IPS-11a (cell line): ENCODE results near the gene PSG5.
"Not testable (repeated sequence)": the region's sequence is repeated elsewhere in the genome, so short reads cannot be mapped to it uniquely, and the experiment has no call there.

Source experiments
- H3K4me3 ChIP-seq: one replicate; pipeline ENCODE4 v1.5.1; 2013; ENCODE audit warnings: low read depth, low read length, control low read depth

The PSG5 gene

DNA sequence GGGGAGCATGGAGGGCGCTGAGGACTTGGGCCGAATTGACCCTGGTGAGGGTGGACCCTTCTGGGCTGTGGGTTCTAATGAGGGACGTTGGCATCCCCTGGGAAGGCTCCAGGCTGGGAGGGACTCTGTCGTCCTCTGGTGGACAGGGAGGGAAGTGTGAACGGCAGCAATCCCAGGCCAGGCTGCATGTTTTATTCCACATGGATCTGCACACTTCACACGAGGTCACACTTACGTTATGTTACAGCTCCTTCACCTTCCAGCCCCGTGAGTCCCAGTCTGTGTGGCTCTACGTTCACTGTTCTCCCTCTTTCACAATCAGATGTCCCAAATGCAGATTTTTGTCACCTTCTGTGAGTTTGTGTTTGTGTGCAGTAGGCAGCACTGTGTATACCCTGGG is 1.8 kb upstream of the PSG5 start:
- not testable (repeated sequence) for H3K4me3 ChIP-seq

DNA sequence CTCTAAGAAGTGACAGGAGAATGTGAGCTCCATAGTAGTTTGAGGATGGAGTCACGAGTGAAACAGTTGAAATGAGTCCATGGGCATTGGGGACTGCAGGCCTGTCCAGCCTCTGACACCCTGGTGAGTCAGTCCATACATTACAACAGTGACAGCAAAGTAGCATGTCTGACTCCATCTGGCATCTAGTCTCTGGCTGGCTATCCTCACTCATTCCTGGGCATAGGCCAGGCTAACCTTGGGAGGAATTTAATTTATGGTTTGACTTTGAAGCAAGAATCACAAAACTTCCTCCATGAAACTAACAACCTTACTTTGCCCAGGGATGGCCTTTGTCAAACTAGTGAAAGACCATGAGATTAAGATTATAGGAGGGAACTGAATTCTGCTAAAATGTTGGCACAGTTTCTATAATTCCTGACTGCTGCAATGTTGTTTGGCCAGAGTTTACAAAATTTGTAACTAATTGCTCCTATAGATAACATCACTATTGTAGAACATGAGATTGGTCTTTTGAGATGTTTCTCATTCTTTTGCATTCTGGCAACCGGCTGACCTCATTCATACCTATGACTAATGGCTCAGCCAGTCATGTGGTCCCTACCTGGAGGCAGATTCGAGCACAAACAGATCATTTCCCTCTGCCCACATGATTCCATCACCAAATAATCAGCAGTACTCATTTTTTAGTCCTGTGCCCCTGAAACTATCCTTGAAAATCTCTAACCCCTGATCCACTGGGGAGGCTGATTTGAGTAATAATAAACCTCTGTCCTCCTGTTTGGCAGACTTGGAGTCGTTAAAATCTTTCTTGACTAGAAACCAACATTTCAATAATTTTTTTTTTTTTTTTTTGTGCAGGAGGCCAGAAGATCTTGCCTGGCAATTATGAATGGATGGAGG is 4.2 kb downstream of the PSG5 start:
- H3K4me3 ChIP-seq, result not testable (repeated sequence)

GRCh38 chr19:43179569-43180147 is 6.7 kb downstream of the PSG5 start:
- H3K4me3 ChIP-seq, result not testable (repeated sequence)

- H3K4me3 ChIP-seq, result not testable (repeated sequence)
These were observed 7.8 kb downstream of the PSG5 start for GRCh38 chr19:43178577-43178976.

DNA sequence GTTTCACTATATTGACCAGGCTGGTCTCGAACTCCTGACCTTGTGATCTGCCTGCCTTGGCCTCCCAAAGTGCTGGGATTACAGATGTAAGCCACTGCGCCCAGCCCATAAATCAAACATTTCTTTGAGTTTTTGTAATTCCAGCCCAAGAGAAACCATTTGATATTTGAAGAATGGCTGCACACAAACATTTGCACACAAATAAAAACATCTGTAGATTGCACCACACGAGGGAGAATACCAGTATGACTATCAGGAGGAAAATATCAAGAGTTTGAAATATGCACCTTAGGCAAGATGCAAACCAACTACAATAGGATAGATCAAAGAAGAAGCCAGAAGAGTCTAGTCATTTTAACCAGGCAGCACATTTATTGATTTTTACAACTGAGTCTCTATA is 20.4 kb downstream of the PSG5 start:
- not testable (repeated sequence) for H3K4me3 ChIP-seq

GRCh38 chr19:43163135-43163534 is 23.2 kb downstream of the PSG5 start:
- H3K4me3 ChIP-seq, result not testable (repeated sequence)

DNA sequence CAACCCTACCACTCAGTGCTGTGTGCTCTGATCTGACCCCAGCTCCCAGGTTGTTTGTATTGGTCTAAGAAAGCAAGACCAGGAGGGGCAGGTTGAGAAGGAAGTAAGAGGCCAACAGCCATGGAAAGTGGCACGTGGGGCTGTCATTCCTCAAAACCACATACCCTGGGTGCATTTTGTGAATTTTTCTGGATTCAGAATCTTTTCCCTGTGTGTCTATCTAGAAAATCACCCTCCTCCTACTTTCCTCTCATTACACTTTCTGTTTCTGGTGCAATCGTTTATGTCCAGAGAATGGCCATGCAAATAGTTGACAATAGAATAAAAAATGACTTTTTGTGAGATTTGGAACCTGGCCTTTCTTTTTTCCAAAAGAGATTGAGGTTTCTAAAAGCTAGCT is 24.1 kb downstream of the PSG5 start:
- not testable (repeated sequence) for H3K4me3 ChIP-seq

DNA sequence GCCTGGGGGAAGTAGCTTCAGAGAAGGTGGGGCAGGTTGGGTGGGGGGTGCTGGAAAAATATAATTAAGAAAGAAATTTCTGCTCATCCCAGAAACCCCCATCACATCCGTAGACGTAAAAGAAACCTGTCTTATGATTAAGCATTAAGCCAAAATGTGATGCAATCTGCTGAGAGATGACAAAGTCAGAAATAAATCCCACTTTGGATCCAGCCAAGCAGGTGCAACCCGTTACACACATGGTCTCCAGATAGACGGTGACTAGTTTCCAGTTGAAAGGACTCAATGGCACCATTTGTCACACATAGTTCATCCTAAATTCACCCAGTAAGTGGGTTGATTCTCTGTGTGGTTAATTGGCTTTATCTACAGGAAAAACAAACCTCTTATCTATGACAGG is 34.1 kb downstream of the PSG5 start:
- no peak overlapping the region for H3K4me3 ChIP-seq

DNA sequence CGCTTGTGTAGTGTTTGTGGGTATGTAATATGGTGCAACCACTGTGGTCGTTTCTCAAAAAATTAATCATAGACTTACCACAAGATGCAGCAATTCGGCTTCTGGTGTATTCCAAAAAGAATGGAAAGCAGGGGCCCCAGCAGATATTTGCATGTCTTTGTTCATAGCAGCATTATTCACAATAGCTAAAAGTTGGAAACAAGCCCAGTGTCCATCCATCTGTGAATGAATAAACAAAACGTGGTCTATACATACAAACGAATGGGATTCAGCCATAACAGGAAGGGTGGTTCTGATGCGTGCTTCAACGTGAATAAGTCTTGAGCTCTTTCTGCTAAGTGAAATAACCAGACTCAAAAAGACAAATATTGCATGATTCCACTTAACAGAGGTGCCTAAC is 36.5 kb downstream of the PSG5 start:
- H3K4me3 ChIP-seq, result not testable (repeated sequence)

DNA sequence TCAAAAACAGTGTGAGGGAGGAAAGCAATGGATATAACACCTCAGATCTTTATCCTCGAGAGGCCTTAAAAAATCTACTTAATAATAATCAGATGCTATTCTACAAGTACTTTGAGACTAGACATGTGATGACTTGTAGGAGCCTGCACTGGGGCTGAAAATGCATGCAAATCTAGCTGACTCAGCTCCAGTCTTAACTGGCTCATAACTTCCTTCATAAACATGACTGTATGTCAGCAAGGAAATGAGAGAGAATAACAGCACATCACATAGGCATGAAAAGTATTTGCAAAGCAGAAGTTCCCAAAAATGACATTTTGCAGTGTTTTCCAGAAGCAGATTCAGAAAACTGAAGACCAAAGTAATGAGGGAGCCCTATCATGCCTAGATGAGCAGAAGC is 38.1 kb downstream of the PSG5 start:
- no peak overlapping the region for H3K4me3 ChIP-seq

DNA sequence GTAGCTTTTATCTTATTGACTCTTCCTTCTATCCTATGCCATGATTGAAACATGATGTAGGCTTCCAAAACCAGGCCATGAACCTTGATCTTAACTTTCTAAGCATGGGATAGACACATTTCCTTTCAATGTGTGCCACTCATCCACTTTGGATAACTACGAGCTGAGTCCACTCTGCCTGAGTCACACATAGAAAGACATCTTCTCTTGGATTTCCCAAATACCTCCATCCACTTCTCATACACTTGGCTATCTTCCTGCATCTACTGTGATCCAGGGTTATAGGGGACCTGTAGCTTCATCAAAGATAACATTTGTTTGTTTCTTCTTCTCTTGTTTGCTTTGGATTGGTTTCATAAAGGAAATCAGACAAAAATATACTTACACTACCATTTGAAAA is 44.6 kb downstream of the PSG5 start:
- not testable (repeated sequence) for H3K4me3 ChIP-seq

GRCh38 chr19:43132696-43133095 is 53.6 kb downstream of the PSG5 start:
- H3K4me3 ChIP-seq, result no peak overlapping the region

GRCh38 chr19:43131281-43131842 is 55.0 kb downstream of the PSG5 start:
- H3K4me3 ChIP-seq, result not testable (repeated sequence)

- H3K4me3 ChIP-seq, result not testable (repeated sequence)
These were observed 57.1 kb downstream of the PSG5 start for GRCh38 chr19:43129197-43129596.

- not testable (repeated sequence) for H3K4me3 ChIP-seq
These were observed 59.0 kb downstream of the PSG5 start for GRCh38 chr19:43127336-43127735.

GRCh38 chr19:43126720-43127119 is 59.6 kb downstream of the PSG5 start:
- no peak overlapping the region for H3K4me3 ChIP-seq

- H3K4me3 ChIP-seq, result no peak overlapping the region
These were observed 62.0 kb downstream of the PSG5 start for GRCh38 chr19:43124360-43124759.

GRCh38 chr19:43120433-43121026 is 65.8 kb downstream of the PSG5 start:
- H3K4me3 ChIP-seq, result not testable (repeated sequence)

DNA sequence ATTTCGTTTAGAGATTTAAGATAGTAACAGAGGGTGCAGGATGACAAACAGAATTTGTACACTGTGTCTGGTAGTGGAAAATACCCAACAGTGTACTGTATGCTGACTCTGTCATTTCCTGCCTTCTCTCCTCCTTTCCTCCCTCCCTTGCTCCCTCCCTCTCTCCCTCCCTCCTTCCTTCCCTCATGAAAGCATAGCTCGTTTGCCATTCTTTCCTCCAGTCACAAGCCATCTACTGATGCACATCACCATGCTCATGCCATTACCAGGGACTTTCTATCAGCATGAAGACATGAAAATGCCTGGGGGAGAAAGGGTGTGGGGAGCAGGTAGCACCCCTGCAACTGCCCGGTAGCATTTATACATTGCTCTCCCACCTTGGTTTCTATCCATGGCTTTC is 66.8 kb downstream of the PSG5 start:
- not testable (repeated sequence) for H3K4me3 ChIP-seq
